ENCODE results near the gene PRSS38. TPM values are rescaled to one million over a fixed set of nuclear protein-coding genes. Genes with fewer than 3 reads are reported as not detected.

PRSS38 gene
- total RNA-seq, 1 donor from 2014 or later = not detected

DNA sequence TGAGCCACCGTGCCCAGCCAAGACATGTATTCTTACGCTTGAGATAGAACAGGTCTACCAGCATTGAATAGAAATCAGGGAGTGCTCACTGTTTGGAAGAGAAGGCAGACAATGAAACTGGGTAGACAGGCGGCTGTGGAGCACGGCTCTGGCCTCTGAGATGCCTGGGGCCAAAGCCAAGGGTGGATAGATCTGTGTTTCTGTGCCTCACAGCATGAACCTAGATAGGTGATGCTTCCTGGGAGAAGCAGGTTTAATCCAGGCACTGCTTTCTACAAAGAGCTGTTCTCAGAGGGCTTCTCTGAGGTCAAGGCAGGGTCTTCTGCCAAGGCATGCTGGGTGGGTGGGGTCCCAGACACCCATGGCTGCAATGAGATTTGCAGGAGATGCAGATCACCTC, 24.6 kb upstream of the PRSS38 start:
- DNase-seq (no peak), ATAC-seq (ENCODE audit: poor library complexity) (no peak)
- intact Hi-C loops (cut with DNase I) = no loop called here

GRCh38 chr1:227791425-227792143, 23.9 kb upstream of the PRSS38 start:
- ATAC-seq (ENCODE audit: poor library complexity) (no peak), DNase-seq (no peak)
- intact Hi-C loops (cut with DNase I) = no loop called here

- no peak for DNase-seq
- no peak for ATAC-seq (ENCODE audit: poor library complexity)
- intact Hi-C loops (cut with DNase I) = no loop called here
These were observed 23.0 kb upstream of the PRSS38 start for GRCh38 chr1:227792216-227793078.

GRCh38 chr1:227793079-227793947, 22.2 kb upstream of the PRSS38 start:
- no peak for ATAC-seq (ENCODE audit: poor library complexity)
- intact Hi-C loops (cut with DNase I) = no loop called here
- no peak for DNase-seq

GRCh38 chr1:227793948-227794816, 21.3 kb upstream of the PRSS38 start:
- DNase-seq (peak; percentile 80), ATAC-seq (ENCODE audit: poor library complexity) (peak; percentile 48)
- intact Hi-C loops (cut with DNase I) = no loop called here

GRCh38 chr1:227794817-227795192, 20.7 kb upstream of the PRSS38 start:
- intact Hi-C loops (cut with DNase I) = no loop called here
- DNase-seq (no peak), ATAC-seq (ENCODE audit: poor library complexity) (no peak)

- no peak for DNase-seq
- intact Hi-C loops (cut with DNase I) = no loop called here
- no peak for ATAC-seq (ENCODE audit: poor library complexity)
These were observed 19.7 kb upstream of the PRSS38 start for GRCh38 chr1:227795732-227796131.

- no peak for ATAC-seq (ENCODE audit: poor library complexity)
- DNase-seq = no peak
- intact Hi-C loops (cut with DNase I) = no loop called here
These were observed 19.0 kb upstream of the PRSS38 start for GRCh38 chr1:227796359-227796915.

DNA sequence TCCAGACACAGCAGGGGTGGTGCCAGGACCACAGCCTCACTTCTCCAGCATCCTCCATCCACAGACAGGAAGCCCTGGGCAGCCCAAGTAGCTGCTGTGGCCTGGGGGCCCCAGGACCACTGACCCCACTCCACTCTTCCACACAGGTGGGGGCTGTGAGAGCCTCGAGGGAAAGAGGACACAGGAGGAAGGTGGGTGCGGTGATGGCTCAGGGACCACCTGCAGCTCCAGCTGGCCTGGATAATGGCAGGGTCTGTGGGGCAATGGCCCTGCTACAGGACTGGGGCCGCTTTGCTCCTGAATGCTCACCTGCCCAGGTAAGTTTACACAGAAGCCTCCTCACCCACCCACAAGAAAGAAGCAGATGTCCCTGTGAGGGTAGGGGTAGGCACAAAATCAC, 18.3 kb upstream of the PRSS38 start:
- intact Hi-C loops (cut with DNase I) = no loop called here
- ATAC-seq (ENCODE audit: poor library complexity) (no peak), DNase-seq (no peak)

DNA sequence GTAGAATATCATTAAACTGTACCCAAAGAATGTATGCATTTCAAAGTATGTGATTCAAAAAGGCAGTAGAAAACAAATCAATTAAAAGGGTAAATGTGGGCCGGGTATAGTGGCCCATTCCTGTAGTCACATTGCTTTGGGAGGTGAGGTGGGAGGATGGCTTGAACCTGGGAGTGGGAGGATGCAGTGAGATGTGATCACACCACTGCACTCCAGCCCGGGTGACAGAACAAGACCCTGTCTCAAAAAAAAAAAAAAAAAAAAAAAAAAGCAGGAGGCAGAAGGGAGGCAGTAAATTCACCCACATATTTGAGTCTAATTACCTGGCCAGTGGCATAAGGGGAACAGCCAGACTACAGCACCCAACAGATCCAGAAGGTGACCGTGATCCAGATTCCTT, 17.9 kb upstream of the PRSS38 start:
- ATAC-seq (ENCODE audit: poor library complexity) (no peak), DNase-seq (no peak)
- intact Hi-C loops (cut with DNase I) = no loop called here

DNA sequence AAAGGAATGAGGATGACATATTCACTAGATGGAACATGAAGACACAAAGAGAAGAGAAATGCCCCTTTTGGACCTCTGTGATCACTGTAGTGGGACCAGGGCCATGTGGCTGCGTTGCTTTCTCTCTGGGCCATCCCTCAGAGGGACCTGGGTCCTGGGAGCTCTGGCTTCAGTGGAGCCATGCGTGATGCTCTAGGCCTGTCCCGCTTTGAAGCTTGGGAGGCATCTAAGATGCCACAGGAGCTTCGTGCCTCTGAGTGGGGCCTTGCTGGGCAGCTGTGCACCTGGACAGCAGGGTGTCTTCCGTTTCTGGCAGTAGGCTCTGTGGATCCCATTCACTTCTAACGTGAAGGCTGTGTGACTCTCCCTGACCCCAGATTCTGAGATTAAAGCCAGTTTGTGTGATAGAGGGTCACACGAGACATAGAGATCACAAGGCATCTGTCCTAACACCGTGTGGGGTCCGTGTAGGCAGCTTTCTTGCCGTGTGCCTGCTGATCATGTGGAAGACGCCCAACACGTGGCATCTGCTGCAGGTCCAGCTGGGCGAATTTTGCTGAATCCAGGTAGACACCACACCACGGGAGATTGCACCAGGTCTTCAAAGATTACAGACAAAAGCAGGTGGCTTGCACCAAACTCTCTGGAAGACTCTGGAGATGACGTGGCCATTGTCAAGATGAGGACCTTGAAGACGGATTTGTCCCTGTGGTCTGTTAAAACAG, 17.2 kb upstream of the PRSS38 start:
- intact Hi-C loops (cut with DNase I) = no loop called here
- ATAC-seq (ENCODE audit: poor library complexity) = no peak
- DNase-seq = no peak

- DNase-seq = no peak
- ATAC-seq (ENCODE audit: poor library complexity) = no peak
- intact Hi-C loops (cut with DNase I) = no loop called here
These were observed 15.7 kb upstream of the PRSS38 start for GRCh38 chr1:227799756-227800155.

DNA sequence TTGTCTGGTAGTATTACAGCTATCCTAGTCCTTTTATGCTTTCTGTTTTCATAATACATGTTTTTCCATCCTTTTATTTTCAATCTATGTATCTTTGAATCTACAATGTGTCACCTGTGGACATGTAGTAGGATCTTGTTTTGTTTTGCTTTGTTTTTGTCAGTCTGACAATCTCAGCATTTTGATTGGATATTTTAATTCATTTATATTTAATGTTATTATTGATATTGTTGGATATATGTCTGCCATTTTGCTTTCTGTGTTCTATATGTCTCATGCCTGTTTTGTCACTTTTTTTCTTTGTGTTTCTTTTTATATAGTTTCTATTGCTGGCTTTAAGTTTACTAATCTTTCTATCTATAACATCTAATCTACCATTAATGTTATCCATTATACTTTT, 11.5 kb upstream of the PRSS38 start:
- intact Hi-C loops (cut with DNase I) = no loop called here
- no peak for ATAC-seq (ENCODE audit: poor library complexity)
- DNase-seq = no peak

GRCh38 chr1:227805606-227806197, 9.8 kb upstream of the PRSS38 start:
- intact Hi-C loops (cut with DNase I) = no loop called here
- DNase-seq (no peak), ATAC-seq (ENCODE audit: poor library complexity) (no peak)

- intact Hi-C loops (cut with DNase I) = no loop called here
- DNase-seq (no peak), ATAC-seq (ENCODE audit: poor library complexity) (no peak)
These were observed 6.9 kb upstream of the PRSS38 start for GRCh38 chr1:227808566-227808965.

GRCh38 chr1:227809026-227809425, 6.4 kb upstream of the PRSS38 start:
- ATAC-seq (ENCODE audit: poor library complexity) = no peak
- intact Hi-C loops (cut with DNase I) = no loop called here
- DNase-seq = no peak

- ATAC-seq (ENCODE audit: poor library complexity) (no peak), DNase-seq (no peak)
- intact Hi-C loops (cut with DNase I) = no loop called here
These were observed 1.5 kb upstream of the PRSS38 start for GRCh38 chr1:227813962-227814361.

Measured in Right ventricle myocardium superior (tissue), 1 donor.